Prostate gland (tissue), 2 donors: ENCODE measurements around the gene EML4. TPM values are rescaled to one million over a fixed set of nuclear protein-coding genes. Genes with fewer than 3 reads are reported as not detected.

Experiments used
- DNase-seq: peaks from one replicate; pipeline ENCODE4 v3.0.0-alpha.2; 2019; ENCODE audit warnings: low spot score
- H3K27ac ChIP-seq, 2 donors: fragments of 200-600 bp; sonication (generic); 2 replicates each; pipeline ENCODE4 v1.5.1; 2017 to 2019
- H3K27me3 ChIP-seq: fragments of 200-600 bp; sonication (generic); replicated peaks from 2 replicates; pipeline ENCODE4 v1.5.1; 2019; ENCODE audit not compliant: insufficient read depth
- H3K36me3 ChIP-seq, 2 donors: fragments of 200-600 bp; sonication (generic); 1 replicate in 1 of 2; 2 replicates in 1 of 2; pipeline versions ENCODE4 v1.5.1 to v1.8.1; 2017 to 2019
- H3K4me1 ChIP-seq: fragments of 200-600 bp; sonication (generic); replicated peaks from 2 replicates; pipeline ENCODE4 v1.5.1; 2019
- H3K4me3 ChIP-seq, 2 donors: fragments of 200-600 bp; sonication (generic); 2 replicates each; pipeline ENCODE4 v1.5.1; 2017 to 2019
- H3K9me3 ChIP-seq: fragments of 200-600 bp; sonication (generic); 2 replicates; pipeline ENCODE4 v1.5.1; 2017
- POLR2A ChIP-seq: fragments of 450-650 bp; IDR thresholded peaks from one replicate; pipeline ENCODE4 v1.6.1; 2016; ENCODE audit warnings: antibody characterized with exemption, mild to moderate bottlenecking
- POLR2AphosphoS5 ChIP-seq: sonication (generic); formaldehyde crosslinking; IDR thresholded peaks from one replicate; pipeline ENCODE4 v1.6.1; 2017; ENCODE audit warnings: antibody characterized with exemption
- WGBS: methylation state at CpG from one replicate; pipeline ENCODE4 v1.1.5; 2018; 5-methylcytosine and 5-hydroxymethylcytosine counted together
- intact Hi-C: fragments of 100-400 bp; cut with DNase I; formaldehyde crosslinking; loops from one replicate; pipeline ENCODE4 v1.14.2; 2022
- total RNA-seq, 2 donors: library from RNA; depleted of rRNA; stranded (reverse); fragments of >200 nt; gene quantifications; one replicate each; pipeline ENCODE4 v1.1.0, GENCODE V29; 2016
- TF ChIP-seq, protein P1 (sequence below), 4 experiments: fragments of 200-600 bp in 2 of 4; fragments of 450-650 bp in 2 of 4; sonication (generic) in 2 of 4; IDR thresholded peaks; 1 replicate in 3 of 4; 2 replicates in 1 of 4; pipeline ENCODE4 v1.5.1; 2016 to 2019; ENCODE audit warnings: antibody characterized with exemption in 4 of 4, mild to moderate bottlenecking in 2 of 4, moderate library complexity in 2 of 4

The EML4 gene
- total RNA-seq, 2 donors from 2014 or later, result 26.3 to 38.2 TPM

GRCh38 chr2:42153944-42154581, 15.1 kb upstream of the EML4 start:
- H3K27me3 ChIP-seq, result no peaks in the 10 kb centered on the region
- no peaks in the 10 kb centered on the region for H3K36me3 ChIP-seq
- H3K4me3 ChIP-seq, result no peak overlapping the region
- TF ChIP-seq, protein P1, sequence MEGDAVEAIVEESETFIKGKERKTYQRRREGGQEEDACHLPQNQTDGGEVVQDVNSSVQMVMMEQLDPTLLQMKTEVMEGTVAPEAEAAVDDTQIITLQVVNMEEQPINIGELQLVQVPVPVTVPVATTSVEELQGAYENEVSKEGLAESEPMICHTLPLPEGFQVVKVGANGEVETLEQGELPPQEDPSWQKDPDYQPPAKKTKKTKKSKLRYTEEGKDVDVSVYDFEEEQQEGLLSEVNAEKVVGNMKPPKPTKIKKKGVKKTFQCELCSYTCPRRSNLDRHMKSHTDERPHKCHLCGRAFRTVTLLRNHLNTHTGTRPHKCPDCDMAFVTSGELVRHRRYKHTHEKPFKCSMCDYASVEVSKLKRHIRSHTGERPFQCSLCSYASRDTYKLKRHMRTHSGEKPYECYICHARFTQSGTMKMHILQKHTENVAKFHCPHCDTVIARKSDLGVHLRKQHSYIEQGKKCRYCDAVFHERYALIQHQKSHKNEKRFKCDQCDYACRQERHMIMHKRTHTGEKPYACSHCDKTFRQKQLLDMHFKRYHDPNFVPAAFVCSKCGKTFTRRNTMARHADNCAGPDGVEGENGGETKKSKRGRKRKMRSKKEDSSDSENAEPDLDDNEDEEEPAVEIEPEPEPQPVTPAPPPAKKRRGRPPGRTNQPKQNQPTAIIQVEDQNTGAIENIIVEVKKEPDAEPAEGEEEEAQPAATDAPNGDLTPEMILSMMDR (IDR thresholded peaks at IDR 0.05), result no peak
- no peak for TF ChIP-seq POLR2A
- no peak for TF ChIP-seq POLR2AphosphoS5
- intact Hi-C loops, result no loop called here
- H3K9me3 ChIP-seq, result no peaks in the 10 kb centered on the region
- H3K4me1 ChIP-seq, result no peaks in the 10 kb centered on the region
- 72% methylated on average over 4 of the region's 4 CpGs for WGBS
- no peak overlapping the region for H3K27ac ChIP-seq
- DNase-seq, result no peak

DNA sequence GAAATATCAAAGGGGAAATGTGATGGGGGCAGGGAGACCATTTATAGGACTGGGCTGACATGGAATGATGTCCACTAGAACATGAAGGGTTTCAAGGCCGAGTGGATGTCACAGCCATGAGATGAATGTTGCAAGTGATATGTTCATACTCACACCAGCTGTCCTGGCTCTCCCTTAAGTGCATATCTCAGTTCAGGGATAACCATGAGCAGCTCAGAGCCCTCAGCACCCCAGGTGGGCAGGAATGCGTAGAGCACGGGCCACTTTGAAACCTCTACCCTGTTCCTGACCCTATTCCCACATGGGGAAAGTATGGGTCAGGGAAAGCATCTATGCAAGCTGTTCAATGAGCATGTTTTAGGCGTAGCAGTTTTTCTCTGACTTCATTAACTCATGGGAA, 12.4 kb upstream of the EML4 start:
- WGBS, result 93% methylated on average over 4 of the region's 4 CpGs
- Histone ChIP-seq H3K36me3 (no peaks in the 10 kb centered on the region), H3K9me3 (no peaks in the 10 kb centered on the region), H3K27me3 (no peaks in the 10 kb centered on the region), H3K4me1 (no peaks in the 10 kb centered on the region), H3K27ac (no peak overlapping the region), H3K4me3 (no peak overlapping the region)
- DNase-seq, result no peak
- intact Hi-C loops, result no loop called here
- TF ChIP-seq POLR2A (no peak), POLR2AphosphoS5 (no peak)
- TF ChIP-seq, protein P1 (IDR thresholded peaks at IDR 0.05), result no peak

DNA sequence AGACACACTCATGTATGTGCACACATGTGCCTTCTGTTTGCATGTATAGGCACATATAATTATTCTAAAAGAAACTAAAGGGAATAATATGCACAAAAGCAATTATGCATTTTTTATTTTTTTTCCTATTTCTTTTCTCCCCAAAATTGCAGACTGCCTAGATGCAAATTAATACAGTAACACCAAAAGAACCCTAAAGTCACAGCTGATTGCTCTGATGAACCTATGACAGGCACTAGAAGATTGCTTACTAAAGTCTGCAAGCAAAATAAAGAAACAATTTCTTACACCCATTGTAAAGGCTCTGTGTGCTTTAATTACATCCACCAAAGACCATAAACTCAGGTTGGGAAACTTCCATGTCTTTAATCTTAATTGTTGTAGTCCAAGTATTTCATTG, 7.7 kb upstream of the EML4 start:
- no peak for DNase-seq
- Histone ChIP-seq H3K4me1 (no peaks in the 10 kb centered on the region), H3K36me3 (no peaks in the 10 kb centered on the region), H3K27me3 (no peaks in the 10 kb centered on the region), H3K9me3 (no peaks in the 10 kb centered on the region), H3K4me3 (no peak overlapping the region), H3K27ac (no peak overlapping the region)
- TF ChIP-seq POLR2A (no peak), POLR2AphosphoS5 (no peak)
- TF ChIP-seq, protein P1 (IDR thresholded peaks at IDR 0.05), result no peak
- intact Hi-C loops, result no loop called here

DNA sequence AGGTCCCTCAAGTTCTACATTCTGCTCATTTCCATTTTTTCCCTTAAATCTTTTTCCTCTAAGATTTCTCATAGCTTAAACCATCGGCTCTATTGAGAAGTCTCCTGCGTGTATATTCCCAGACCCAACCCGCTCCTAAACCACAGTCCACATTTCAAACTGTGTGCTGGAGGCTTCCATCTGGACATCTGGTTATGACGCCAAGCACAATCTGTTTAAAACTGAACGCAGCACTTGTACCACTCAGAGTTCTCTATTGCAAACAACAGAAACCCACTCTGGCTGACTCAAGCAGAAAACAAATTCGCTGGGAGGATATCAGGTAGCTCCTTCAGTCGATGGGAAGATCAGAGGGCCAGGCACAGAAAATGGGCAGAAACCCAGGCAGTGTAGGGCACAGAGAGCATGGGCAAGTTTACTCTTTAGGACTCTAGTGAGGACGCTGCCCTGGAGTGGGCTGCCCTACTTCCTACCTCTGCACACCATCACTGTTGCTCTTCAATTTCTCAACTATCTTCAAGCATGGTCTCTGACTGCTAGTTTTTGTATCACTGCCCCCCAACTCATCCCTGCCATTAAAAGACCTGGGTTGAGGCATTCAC, 5.6 kb upstream of the EML4 start:
- DNase-seq, result no peak
- WGBS, result 74% methylated on average over 8 of the region's 8 CpGs
- Histone ChIP-seq H3K9me3 (no peaks in the 10 kb centered on the region), H3K27ac (no peak overlapping the region), H3K4me3 (no peak overlapping the region), H3K36me3 (no peaks in the 10 kb centered on the region), H3K4me1 (no peaks in the 10 kb centered on the region), H3K27me3 (no peaks in the 10 kb centered on the region)
- TF ChIP-seq, protein P1 (IDR thresholded peaks at IDR 0.05), result no peak
- TF ChIP-seq POLR2A (no peak), POLR2AphosphoS5 (no peak)
- intact Hi-C loops, result no loop called here

DNA sequence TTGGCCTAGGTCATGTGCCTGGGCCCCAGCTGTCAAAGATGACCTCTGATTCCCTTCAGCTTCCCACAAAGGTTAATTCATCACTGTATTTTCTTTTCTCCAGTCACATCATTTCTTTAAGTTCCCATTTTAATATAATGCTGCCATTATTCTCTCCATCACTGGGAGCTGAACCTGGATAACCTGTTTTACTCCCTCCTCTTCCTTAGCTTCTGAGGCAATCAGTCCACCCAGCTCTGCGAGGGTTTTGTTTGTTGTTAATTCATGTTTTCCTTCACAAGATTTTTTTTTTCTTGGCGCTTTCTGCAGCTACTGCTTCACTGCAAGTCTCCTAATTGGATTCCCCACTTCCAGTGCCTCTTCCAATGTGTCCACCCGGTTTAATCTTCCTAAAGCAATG, 5.1 kb upstream of the EML4 start:
- intact Hi-C loops, result no loop called here
- TF ChIP-seq POLR2A (no peak), POLR2AphosphoS5 (peak; percentile 50)
- Histone ChIP-seq H3K9me3 (no peaks in the 10 kb centered on the region), H3K4me1 (no peaks in the 10 kb centered on the region), H3K27ac (no peak overlapping the region), H3K4me3 (no peak overlapping the region), H3K27me3 (no peaks in the 10 kb centered on the region), H3K36me3 (no peaks in the 10 kb centered on the region)
- no peak for DNase-seq
- 46% methylated on average over 3 of the region's 3 CpGs for WGBS
